ENCODE results near the gene BPIFB3.

BPIFB3 gene

DNA sequence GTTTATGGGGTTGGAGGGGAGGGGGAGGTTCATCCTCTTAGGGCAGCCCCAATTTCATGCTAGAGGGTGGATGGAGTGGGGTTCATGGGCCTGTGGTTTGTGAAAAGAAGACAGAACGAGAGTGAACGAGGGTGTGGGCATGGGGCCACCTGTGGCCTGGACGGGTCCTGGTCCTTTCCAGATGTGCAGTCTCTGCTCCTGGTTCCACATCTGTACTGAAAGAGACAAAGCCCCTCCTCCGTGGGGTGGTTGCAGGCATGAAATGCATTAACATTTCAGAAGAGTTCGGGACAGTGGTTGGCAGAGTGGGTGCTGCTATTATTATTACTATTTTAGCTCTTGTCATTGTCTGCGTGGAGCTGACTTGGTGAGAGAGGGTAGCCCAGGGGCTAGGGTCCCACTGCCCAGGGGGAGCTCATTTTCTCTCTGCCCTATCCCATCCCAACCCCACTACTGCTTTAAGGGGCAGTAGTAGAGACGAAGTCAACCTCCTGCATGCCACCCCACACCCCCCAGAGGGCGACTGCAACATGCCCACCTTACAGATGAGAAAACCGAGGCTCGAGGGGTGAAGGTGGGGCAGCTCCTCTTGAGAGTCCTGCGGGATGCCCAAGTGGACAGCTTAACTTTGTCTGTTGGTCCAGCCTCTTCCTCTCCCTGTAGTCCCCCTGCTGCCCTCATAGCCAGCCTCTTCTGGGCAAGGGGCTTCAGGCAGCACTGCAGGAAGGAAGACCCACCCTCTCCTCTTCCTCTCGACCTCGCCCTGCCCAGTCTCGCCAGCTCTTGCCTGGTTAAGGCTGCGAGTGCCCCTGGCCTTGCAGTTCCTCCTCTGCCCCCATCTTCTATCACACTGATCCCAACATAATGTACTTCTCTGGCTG, 37.8 kb upstream of the BPIFB3 start:
- DNase-seq (ENCODE audit: low read depth), result no peak

DNA sequence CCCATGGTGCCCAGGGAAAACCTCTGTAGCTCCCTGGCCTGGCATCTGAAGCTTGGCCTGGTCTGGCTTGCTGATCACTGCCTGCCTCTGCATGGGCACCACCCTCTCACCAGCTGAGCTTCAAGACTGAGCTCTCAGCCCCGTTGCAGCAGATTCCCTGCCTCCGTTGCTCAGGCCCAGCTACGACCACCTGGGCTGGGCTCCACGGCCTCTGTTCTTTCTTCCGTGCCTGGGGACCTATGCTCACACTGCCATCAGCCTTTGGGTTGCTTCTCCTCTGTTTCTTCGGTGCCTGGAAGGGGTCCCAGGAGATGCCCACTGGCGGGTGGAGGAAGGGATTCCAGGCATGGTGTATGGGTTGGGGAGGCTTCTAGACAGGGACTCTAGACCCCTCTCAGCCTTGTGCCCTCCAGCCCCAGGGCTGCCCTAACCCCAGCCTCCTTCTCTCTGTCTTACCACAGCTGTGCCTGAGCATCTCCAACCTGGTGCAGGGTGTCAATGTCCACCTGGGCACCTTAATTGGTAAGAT, 37.1 kb upstream of the BPIFB3 start:
- no peak for DNase-seq (ENCODE audit: low read depth)

GRCh38 chr20:33017542-33017941, 36.2 kb upstream of the BPIFB3 start:
- DNase-seq (ENCODE audit: low read depth), result no peak

DNA sequence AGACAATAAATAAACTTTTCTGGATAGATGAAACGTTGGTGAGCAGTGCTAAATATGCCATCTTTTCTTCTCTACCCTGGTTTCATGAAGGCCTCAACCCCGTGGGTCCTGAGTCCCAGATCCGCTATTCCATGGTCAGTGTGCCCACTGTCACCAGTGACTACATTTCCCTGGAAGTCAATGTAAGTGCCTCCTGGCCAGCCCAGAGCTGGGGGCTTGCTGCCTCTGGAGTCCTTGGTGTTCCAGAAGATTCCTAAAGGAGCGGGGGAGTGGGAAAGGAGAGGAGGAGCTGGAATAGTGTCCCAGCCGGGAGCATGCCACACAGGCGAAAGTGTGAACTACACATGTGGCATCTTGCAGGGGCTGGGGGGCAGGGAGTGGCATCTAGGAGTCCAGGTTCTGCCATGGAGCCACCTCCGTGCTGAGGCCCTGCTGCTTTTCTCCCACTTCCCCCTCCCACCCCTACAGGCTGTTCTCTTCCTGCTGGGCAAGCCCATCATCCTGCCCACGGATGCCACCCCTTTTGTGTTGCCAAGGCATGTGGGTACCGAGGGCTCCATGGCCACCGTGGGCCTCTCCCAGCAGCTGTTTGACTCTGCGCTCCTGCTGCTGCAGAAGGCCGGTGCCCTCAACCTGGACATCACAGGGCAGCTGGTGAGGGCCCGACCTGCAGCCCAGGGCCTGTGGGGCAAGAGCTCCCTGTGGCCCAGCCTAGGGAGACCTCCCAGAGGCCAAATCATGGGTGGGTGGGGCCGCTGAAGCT, 35.4 kb upstream of the BPIFB3 start:
- no peak for DNase-seq (ENCODE audit: low read depth)

DNA sequence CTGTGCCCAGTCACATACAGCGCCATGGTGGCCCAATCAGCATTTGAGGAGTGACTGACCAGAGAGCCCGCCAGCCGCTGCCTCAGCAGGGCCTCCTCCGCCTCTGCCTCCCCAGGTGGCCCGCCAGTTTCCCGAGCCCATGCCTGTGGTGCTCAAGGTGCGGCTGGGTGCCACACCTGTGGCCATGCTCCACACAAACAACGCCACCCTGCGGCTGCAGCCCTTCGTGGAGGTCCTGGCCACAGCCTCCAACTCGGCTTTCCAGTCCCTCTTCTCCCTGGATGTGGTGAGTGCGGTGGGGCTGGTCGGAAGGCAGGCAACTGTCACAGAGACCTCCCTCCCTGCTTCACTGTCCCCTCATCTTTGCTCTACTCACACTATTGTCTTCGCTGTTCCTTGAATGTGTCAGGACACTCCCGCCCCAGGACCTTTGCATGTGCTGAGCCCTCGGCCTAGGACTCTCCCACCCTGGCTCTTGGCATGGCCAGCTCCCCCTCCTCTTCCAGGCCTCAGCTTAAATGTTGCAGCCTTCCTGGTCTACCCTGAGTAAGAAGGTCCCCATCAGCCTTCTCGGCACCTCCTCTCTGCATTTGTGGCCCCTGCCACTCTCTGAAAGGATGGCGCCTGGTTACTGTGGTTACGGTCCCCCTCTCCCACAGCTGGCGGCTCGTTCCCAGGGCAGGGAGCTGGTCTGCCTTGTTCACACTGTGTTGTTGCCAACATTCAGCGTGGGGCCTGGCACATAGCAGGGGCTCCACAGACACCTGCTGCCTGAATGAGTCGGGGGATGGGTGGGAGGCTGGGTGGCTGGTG, 34.0 kb upstream of the BPIFB3 start:
- no peak for DNase-seq (ENCODE audit: low read depth)

GRCh38 chr20:33020278-33021161, 33.2 kb upstream of the BPIFB3 start:
- no peak for DNase-seq (ENCODE audit: low read depth)

DNA sequence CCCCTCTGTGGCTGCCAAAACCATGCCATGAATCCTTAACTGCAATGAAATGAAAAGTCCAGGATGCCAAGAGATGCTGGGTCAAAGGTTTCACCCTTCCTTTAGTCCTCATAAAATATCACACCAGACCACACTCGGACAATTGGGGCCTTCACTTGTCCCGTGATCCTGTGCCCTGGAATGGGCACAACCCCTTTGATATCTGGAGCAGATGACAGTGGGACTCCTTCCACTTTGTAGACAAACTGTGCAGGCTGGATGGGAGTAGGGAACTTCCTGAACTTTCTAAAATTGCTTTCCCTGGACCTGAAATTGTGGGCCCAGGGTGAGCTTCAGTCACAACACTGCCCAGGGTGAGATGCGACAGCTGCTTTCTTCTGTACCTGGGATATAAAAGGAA, 31.8 kb upstream of the BPIFB3 start:
- DNase-seq (ENCODE audit: low read depth), result no peak

- no peak for DNase-seq (ENCODE audit: low read depth)
These were observed 31.4 kb upstream of the BPIFB3 start for GRCh38 chr20:33022289-33022688.

DNA sequence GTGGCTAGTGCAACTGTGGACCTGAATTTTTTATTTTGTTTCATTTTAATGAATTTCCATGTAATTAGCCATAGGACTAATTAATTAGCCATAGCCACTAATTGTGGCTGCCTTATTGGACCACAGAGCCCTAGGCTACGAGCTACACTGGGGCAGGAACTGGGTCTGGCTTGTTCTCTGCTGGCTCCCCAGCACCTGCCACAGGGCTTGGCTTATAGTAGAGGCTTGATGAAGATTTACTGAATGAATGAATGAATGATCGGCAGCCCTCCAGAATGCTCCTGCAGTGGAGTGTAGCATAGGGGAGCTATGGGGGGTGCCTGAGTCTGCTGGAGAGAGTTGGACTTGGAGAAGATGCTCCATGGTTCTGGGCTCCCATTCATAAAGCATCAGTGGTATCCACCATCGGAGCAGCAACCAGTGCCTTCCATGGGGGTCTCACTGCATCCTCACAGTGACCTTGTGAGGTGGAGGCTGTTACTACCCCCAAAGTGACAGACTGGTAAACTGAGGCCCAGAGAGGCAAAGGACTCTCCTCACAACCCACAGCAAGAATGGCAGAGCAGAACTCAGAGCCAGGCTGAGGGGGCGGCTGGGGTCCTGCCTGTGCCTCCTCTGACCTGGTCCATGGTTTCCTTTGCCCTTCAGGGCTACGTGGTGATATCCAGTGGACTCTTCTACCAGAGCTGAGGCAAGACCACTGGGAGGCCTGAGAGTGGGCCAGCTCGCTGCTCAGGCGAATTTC, 30.8 kb upstream of the BPIFB3 start:
- no peak for DNase-seq (ENCODE audit: low read depth)

DNA sequence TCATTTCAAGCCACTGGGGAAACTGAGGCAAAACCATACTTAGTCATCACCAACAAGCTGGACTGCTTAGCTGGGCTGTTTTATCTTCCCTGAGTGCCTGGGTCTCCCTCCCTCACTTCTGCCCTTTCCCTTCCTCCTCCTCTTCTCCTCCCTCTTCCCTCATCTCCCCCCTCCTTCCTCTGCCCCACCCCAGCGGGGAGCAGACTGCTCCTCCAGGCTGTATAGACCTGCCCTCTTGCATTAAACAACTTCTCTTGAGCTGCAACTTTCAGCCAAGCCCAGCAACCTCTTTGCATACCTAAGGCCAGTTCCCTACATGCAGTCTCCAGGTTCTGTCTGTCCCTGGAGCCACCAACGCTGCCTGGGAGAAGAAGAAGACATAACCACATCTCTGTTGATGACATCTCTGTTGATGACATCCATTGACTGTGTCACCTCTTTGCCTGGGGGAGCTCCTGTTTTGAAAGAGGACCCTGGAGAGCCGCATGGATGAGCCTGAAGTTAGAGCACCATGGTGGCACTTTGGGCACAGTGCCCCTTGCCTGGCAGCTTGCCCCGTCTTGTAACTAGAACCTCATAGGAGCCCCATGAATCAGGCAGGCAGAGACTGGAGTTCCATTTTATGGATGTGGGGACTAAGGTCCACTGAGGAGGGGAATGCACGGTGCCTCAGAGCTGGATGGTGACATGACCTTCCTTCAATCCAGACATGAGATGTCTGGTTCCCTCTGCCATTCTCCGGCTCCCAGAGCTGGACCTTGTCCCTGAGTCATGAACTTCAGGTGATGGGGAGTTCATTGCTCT, 30.1 kb upstream of the BPIFB3 start:
- DNase-seq (ENCODE audit: low read depth), result no peak

DNA sequence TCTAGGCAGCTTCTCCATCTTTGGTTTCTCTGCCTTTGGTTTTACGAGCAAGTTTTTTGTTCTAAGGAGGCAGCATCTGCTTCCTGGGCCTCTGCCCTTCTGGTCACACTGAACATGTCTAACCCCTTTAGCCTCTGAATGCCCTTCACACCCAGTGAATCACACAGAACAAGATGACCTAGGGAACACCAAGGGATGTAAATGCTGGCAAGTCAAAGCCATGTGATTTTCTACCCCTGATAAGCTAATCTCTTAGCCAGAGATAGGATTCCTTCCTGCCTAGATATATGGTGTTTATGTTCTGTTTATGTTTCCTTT, 29.5 kb upstream of the BPIFB3 start:
- DNase-seq (ENCODE audit: low read depth), result no peak

GRCh38 chr20:33024609-33025317, 28.9 kb upstream of the BPIFB3 start:
- no peak for DNase-seq (ENCODE audit: low read depth)

DNA sequence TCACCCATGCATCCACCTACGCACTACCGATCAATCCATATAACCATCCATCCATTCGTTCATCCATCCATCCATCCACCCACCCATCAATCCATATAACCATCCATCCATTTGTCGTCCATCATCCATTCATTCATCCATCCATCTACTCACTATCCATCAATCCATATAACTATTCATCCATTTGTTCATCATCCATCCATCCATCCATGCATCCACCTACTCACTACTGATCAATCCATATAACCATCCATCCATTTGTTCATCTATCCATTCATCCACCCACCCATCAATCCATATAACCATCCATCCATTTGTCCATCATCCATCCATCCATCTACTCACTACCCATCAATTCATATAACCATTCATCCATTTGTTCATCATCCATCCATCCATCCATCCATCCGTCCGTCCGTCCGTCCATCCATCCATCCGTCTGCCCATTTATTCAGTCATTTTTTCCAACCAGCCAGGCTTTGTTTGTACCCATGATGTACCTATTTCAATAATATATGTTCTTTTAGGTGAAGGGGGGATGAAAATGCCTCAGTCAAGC, 28.3 kb upstream of the BPIFB3 start:
- DNase-seq (ENCODE audit: low read depth), result no peak

- DNase-seq (ENCODE audit: low read depth), result no peak
These were observed 27.5 kb upstream of the BPIFB3 start for GRCh38 chr20:33026072-33026778.

DNA sequence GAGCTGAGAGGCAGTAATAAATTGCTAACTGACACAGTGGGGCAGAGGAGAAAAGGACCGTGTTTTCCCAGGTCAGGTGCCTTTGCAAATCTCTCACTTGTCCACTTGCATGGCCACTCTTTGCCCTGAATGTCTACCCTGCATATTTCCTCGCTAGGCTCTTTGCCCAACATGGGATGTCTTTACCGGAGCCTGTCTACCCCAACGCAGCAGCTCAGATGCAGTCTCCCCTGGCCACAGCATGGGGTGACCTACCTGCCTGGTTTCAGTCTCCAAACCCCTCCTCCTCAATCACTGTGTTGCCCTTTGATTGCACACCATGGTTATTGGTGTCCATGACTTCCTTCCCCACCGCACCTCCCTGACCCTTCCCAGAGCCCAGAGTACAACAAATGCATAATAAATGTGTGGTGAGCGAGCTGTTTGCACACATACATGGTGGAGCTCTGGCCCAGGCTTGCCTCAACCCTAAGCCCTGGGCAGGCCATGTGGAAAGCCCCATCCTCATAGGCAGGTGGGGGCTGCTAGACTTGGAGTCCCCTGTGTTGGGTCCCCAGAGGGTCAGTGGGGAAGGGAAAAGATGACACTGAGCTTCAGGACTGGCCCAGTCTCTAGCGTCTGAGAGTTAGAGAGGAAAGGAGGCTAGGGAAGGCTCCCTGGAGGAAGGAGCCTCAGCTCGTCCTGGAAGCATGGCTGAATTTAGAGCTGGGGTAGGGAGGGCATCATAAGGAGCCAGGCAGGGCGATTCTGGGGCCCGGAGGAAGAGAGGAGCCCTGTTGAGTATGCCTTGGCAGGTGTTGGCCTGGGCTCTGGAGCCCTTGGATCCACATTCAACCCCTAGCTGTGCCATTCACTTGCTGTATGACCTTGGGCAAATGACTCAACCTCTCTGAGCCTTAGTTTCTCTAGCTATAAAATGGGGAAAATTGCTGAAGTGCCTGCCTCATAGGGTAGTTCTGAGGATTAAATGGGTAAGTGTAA, 26.6 kb upstream of the BPIFB3 start:
- DNase-seq (ENCODE audit: low read depth), result no peak

DNA sequence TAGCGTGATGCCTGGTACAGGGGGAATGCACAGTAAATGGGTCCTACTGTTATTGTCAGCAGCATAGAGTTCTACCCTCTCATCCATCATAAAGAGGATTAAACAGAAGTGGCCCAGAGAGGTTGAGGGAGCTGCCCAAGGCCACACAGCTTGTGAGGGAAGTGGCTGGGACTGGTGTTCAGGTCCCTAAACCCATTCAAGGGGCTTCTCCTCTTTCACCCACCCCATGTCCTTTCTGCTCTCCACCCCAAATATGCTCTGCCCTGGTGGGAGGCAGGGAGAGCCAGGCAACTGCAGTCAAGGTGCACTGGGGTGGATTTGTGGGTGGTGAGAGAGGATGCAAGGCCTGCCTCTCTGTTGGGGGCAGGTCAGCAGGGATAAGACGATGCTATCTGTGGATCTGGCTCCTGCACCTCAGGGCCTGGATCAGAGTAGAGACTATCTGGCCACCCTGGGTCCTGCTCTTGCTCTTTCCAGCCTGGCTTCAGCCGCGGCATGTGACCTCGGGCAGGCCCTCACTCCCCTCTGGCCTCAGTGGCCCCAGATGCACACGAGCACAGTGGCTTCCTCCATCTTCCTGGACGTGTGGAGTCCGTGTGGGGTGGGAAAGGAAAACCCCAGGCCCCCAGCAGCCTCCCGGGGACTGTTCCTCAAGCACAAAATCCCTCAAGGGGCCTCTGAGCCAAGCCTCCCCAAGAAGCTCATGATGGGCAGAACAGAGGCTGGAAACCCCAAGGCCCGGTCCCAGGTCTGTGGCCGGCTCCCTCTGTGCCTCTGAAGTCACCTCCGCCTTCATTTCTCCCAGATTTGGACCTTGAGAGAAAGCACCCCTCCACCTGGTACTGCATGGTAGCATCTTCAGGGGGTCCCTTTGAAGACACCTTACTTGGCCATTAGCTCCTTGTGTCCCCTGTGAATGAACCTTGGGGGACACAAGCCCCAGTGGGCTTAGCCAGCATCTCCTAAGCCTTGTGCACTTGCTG, 25.6 kb upstream of the BPIFB3 start:
- no peak for DNase-seq (ENCODE audit: low read depth)

Measured in stimulated activated CD8-positive, alpha-beta memory T cell treated with anti-CD3 and anti-CD28 coated beads, Interleukin-4, amount 100 ng/mL, for 24 hours (primary cell).